Measurements from ENCODE around the gene PLCL2.
A peak's percentile ranks its signal among the peaks of the same experiment; 100 is the strongest.
"Not testable (repeated sequence)": the region's sequence is repeated elsewhere in the genome, so short reads cannot be mapped to it uniquely, and the experiment has no call there.

Gene PLCL2

GRCh38 chr3:16917256-16917935 is 32.6 kb downstream of the PLCL2 start:
- DNase-seq (ENCODE audit: low read depth): peak; percentile 87

GRCh38 chr3:16917980-16918682 is 33.4 kb downstream of the PLCL2 start:
- no peak for DNase-seq (ENCODE audit: low read depth)

- no peak for DNase-seq (ENCODE audit: low read depth)
Observed at GRCh38 chr3:16918683-16919025, 33.9 kb downstream of the PLCL2 start.

- no peak for DNase-seq (ENCODE audit: low read depth)
Observed at GRCh38 chr3:16923112-16923511, 38.4 kb downstream of the PLCL2 start.

- no peak for DNase-seq (ENCODE audit: low read depth)
Observed at GRCh38 chr3:16927485-16927884, 42.7 kb downstream of the PLCL2 start.

- DNase-seq (ENCODE audit: low read depth): no peak
Observed at GRCh38 chr3:16928386-16929132, 43.8 kb downstream of the PLCL2 start.

- no peak for DNase-seq (ENCODE audit: low read depth)
Observed at GRCh38 chr3:16929311-16929710, 44.6 kb downstream of the PLCL2 start.

- no peak for DNase-seq (ENCODE audit: low read depth)
Observed at GRCh38 chr3:16932877-16933276, 48.1 kb downstream of the PLCL2 start.

- DNase-seq (ENCODE audit: low read depth): no peak
Observed at GRCh38 chr3:16935781-16936180, 51.0 kb downstream of the PLCL2 start.

GRCh38 chr3:16936233-16936632 is 51.5 kb downstream of the PLCL2 start:
- no peak for DNase-seq (ENCODE audit: low read depth)

GRCh38 chr3:16936676-16937230 is 52.0 kb downstream of the PLCL2 start:
- DNase-seq (ENCODE audit: low read depth): no peak

GRCh38 chr3:16937326-16937845 is 52.6 kb downstream of the PLCL2 start:
- no peak for DNase-seq (ENCODE audit: low read depth)

GRCh38 chr3:16940769-16941700 is 56.3 kb downstream of the PLCL2 start:
- DNase-seq (ENCODE audit: low read depth): no peak

GRCh38 chr3:16942955-16943354 is 58.2 kb downstream of the PLCL2 start:
- no peak for DNase-seq (ENCODE audit: low read depth)

- no peak for DNase-seq (ENCODE audit: low read depth)
Observed at GRCh38 chr3:16943857-16944256, 59.1 kb downstream of the PLCL2 start.

GRCh38 chr3:16944356-16944755 is 59.6 kb downstream of the PLCL2 start:
- DNase-seq (ENCODE audit: low read depth): no peak

- DNase-seq (ENCODE audit: low read depth): no peak
Observed at GRCh38 chr3:16945330-16945729, 60.6 kb downstream of the PLCL2 start.

GRCh38 chr3:16950282-16950681 is 65.5 kb downstream of the PLCL2 start:
- no peak for DNase-seq (ENCODE audit: low read depth)

- no peak for DNase-seq (ENCODE audit: low read depth)
Observed at GRCh38 chr3:16950845-16951244, 66.1 kb downstream of the PLCL2 start.

GRCh38 chr3:16957852-16958251 is 73.1 kb downstream of the PLCL2 start:
- DNase-seq (ENCODE audit: low read depth): not testable (repeated sequence)

- no peak for DNase-seq (ENCODE audit: low read depth)
Observed at GRCh38 chr3:16960125-16960524, 75.4 kb downstream of the PLCL2 start.

All from HS-5 (cell line).